HG03175 (cell line): ENCODE data around the gene OTOL1.
"Not testable (repeated sequence)": the region's sequence is repeated elsewhere in the genome, so short reads cannot be mapped to it uniquely, and the experiment has no call there.

Experiments
- ATAC-seq: cut with Tn5 transposase; IDR thresholded peaks from one replicate; pipeline ENCODE4 v1.9.1; 2021; ENCODE audit warnings: mild to moderate bottlenecking, moderate library complexity; ENCODE audit not compliant: unreplicated experiment

Gene OTOL1

GRCh38 chr3:161496508-161496907 lies at the start of gene OTOL1:
OTOL1 (plus strand) TSS chr3:161496808; CDS start chr3:161496808, 0 bp downstream.
- ATAC-seq, result no peak

- ATAC-seq, result no peak
Observed at GRCh38 chr3:161449785-161450184, 46.8 kb upstream of the OTOL1 start.

- no peak for ATAC-seq
Observed at GRCh38 chr3:161452179-161452578, 44.4 kb upstream of the OTOL1 start.

- no peak for ATAC-seq
Observed at GRCh38 chr3:161454615-161455014, 42.0 kb upstream of the OTOL1 start.

- no peak for ATAC-seq
Observed at GRCh38 chr3:161455962-161456361, 40.6 kb upstream of the OTOL1 start.

- ATAC-seq, result no peak
Observed at GRCh38 chr3:161462138-161462537, 34.5 kb upstream of the OTOL1 start.

- no peak for ATAC-seq
Observed at GRCh38 chr3:161471211-161471610, 25.4 kb upstream of the OTOL1 start.

- peak; percentile 46 for ATAC-seq
Observed at GRCh38 chr3:161474139-161474538, 22.5 kb upstream of the OTOL1 start.

- no peak for ATAC-seq
Observed at GRCh38 chr3:161474741-161475140, 21.9 kb upstream of the OTOL1 start.

GRCh38 chr3:161475206-161475605 lies 21.4 kb upstream of the OTOL1 start:
- no peak for ATAC-seq

GRCh38 chr3:161475905-161476304 lies 20.7 kb upstream of the OTOL1 start:
- no peak for ATAC-seq

- no peak for ATAC-seq
Observed at GRCh38 chr3:161484226-161484625, 12.4 kb upstream of the OTOL1 start.

- not testable (repeated sequence) for ATAC-seq
Observed at GRCh38 chr3:161488284-161488683, 8.3 kb upstream of the OTOL1 start.

GRCh38 chr3:161489395-161489794 lies 7.2 kb upstream of the OTOL1 start:
- ATAC-seq, result peak; percentile 98

- ATAC-seq, result not testable (repeated sequence)
Observed at GRCh38 chr3:161490845-161491244, 5.8 kb upstream of the OTOL1 start.

GRCh38 chr3:161498259-161498921 lies 1.8 kb downstream of the OTOL1 start:
- no peak for ATAC-seq

- ATAC-seq, result no peak
Observed at GRCh38 chr3:161500068-161500796, 3.6 kb downstream of the OTOL1 start.

- ATAC-seq, result no peak
Observed at GRCh38 chr3:161503271-161503670, 6.7 kb downstream of the OTOL1 start.

GRCh38 chr3:161508852-161509477 lies 12.4 kb downstream of the OTOL1 start:
- ATAC-seq, result peak; percentile 84

- no peak for ATAC-seq
Observed at GRCh38 chr3:161510510-161511260, 14.1 kb downstream of the OTOL1 start.

- no peak for ATAC-seq
Observed at GRCh38 chr3:161523916-161524315, 27.3 kb downstream of the OTOL1 start.
